Naive thymus-derived CD4-positive, alpha-beta T cell (primary cell): Measurements from ENCODE around the gene SH3TC1. TPM values are rescaled to one million over a fixed set of nuclear protein-coding genes. Genes with fewer than 3 reads are reported as not detected.

ENCODE experiments used
- ATAC-seq: fragments of 150-1000 bp; cut with Tn5 transposase; 2 replicates; pipeline ENCODE4 v1.10.0; 2021; ENCODE audit warnings: mild to moderate bottlenecking, moderate library complexity
- CTCF ChIA-PET: fragments of 350-600 bp; sonication (Branson Sonifier 250); formaldehyde crosslinking; loops from one replicate; lab custom pipeline; 2021; ENCODE audit warnings: antibody characterized with exemption; lab: Charles Lee
- POLR2A ChIA-PET: fragments of 350-600 bp; sonication (Branson Sonifier 250); formaldehyde crosslinking; loops from one replicate; lab custom pipeline; 2021; ENCODE audit warnings: antibody characterized with exemption, inconsistent platforms; lab: Charles Lee
- DNase-seq, 9 donors: peaks; one replicate each; pipeline versions ENCODE4 v3.0.0 to v3.0.0-alpha.2; 2020 to 2022; ENCODE audit warnings: mixed read lengths in 1 of 9
- H3K27ac ChIP-seq: one replicate; pipeline ENCODE4 v1.7.0; 2013; ENCODE audit warnings: mild to moderate bottlenecking, low read depth, low read length, moderate library complexity
- H3K27me3 ChIP-seq, 2 donors: one replicate each; pipeline ENCODE4 v1.7.0; 2013; ENCODE audit warnings: low read length in 2 of 2, mild to moderate bottlenecking in 2 of 2, moderate library complexity in 2 of 2; ENCODE audit not compliant: control insufficient read depth in 2 of 2, insufficient read depth in 2 of 2
- H3K36me3 ChIP-seq, 3 experiments: 1 replicate in 2 of 3; 2 replicates in 1 of 3; pipeline ENCODE4 v1.7.0; 2013; ENCODE audit warnings: low read length in 3 of 3, mild to moderate bottlenecking in 3 of 3, moderate library complexity in 1 of 3; ENCODE audit not compliant: insufficient read depth in 3 of 3, control insufficient read depth in 2 of 3
- H3K4me1 ChIP-seq, 2 donors: one replicate each; pipeline ENCODE4 v1.7.0; 2013; ENCODE audit warnings: low read length in 2 of 2, mild to moderate bottlenecking in 2 of 2, moderate library complexity in 1 of 2; ENCODE audit not compliant: control insufficient read depth in 2 of 2, insufficient read depth in 2 of 2
- H3K4me3 ChIP-seq: 2 replicates; pipeline ENCODE4 v1.7.0; 2013; ENCODE audit warnings: mild to moderate bottlenecking, low read length
- H3K9me3 ChIP-seq, 3 experiments: 1 replicate in 2 of 3; 2 replicates in 1 of 3; pipeline ENCODE4 v1.7.0; 2013; ENCODE audit warnings: low read length in 3 of 3; ENCODE audit not compliant: control insufficient read depth in 2 of 3
- H3K27ac Mint-ChIP-seq, 9 donors: one replicate each; pipeline ENCODE4 v1.8.0; 2020 to 2022; ENCODE audit warnings: mixed read lengths in 9 of 9, mild to moderate bottlenecking in 8 of 9, moderate library complexity in 5 of 9, inconsistent platforms in 2 of 9
- H3K27me3 Mint-ChIP-seq, 5 donors: one replicate each; pipeline ENCODE4 v1.8.0; 2021 to 2022; ENCODE audit warnings: mixed read lengths in 5 of 5, mild to moderate bottlenecking in 1 of 5
- H3K36me3 Mint-ChIP-seq, 5 donors: one replicate each; pipeline ENCODE4 v1.8.0; 2020 to 2022; ENCODE audit warnings: mixed read lengths in 5 of 5, mild to moderate bottlenecking in 3 of 5, inconsistent platforms in 1 of 5
- H3K4me1 Mint-ChIP-seq, 7 donors: one replicate each; pipeline ENCODE4 v1.8.0; 2020 to 2022; ENCODE audit warnings: mixed read lengths in 7 of 7, mild to moderate bottlenecking in 3 of 7, inconsistent platforms in 1 of 7
- H3K4me3 Mint-ChIP-seq, 10 donors: one replicate each; pipeline ENCODE4 v1.8.0; 2020 to 2022; ENCODE audit warnings: mild to moderate bottlenecking in 10 of 10, mixed read lengths in 10 of 10, moderate library complexity in 6 of 10, inconsistent platforms in 2 of 10
- H3K9me3 Mint-ChIP-seq, 11 donors: one replicate each; pipeline ENCODE4 v1.8.0; 2020 to 2022; ENCODE audit warnings: mixed read lengths in 11 of 11, mild to moderate bottlenecking in 4 of 11, inconsistent platforms in 1 of 11, moderate library complexity in 1 of 11
- intact Hi-C, 2 donors: fragments of 100-400 bp; cut with micrococcal nuclease; formaldehyde crosslinking; loops; one replicate each; pipeline ENCODE4 v1.15.1; 2023
- polyA plus RNA-seq, 2 donors: library from polyadenylated mRNA; unstranded; fragments of 300-500 nt; fragmentation: Illumina TruSeq; gene quantifications; one replicate each; pipeline ENCODE4 v1.2.3, GENCODE V29; 2021
- total RNA-seq, 6 experiments: library from RNA in 5 of 6; stranded (reverse) in 5 of 6; gene quantifications; 1 replicate in 5 of 6; 2 replicates in 1 of 6; pipeline ENCODE4 v1.2.3 and lab custom pipeline; 2021 to 2026

The SH3TC1 gene
- total and polyA plus RNA-seq, 7 experiments from 2014 or later, result 6.5 to 120 (median 34.9) TPM

DNA sequence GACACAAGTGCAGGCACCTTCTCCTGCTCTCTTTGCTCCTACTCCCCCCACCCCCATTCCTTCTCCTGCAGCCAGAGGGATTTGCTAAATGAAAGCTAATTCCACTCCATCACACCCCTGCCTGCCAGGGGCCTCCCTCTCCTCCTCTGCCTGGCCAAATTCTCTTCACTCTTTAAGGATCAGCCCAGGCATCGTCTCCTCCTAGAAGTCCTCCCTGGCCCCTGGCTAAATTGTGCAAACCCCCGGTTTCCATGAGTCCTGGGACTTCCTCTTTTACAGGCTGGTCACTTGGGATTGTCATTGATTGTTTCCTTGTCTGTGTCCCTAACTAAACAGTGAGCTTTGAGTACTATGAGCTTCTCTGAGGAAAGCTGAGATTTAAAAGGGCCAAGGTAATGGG lies 31.8 kb upstream of the SH3TC1 start:
- Histone ChIP-seq H3K36me3 (no peaks in the 10 kb centered on the region), H3K4me3 (no peak overlapping the region), H3K9me3 (peaks cover 0 to 8% (median 0%) of the 10 kb centered on the region in 3 experiments), H3K4me1 (no peaks in the 10 kb centered on the region), H3K27ac (no peak overlapping the region), H3K27me3 (no peaks in the 10 kb centered on the region)
- Mint-ChIP-seq H3K4me3 (no peak overlapping the region), H3K27me3 (peaks cover 0 to 10% (median 0%) of the 10 kb centered on the region in 5 donors), H3K9me3 (peaks cover 0 to 22% (median 8%) of the 10 kb centered on the region in 11 donors), H3K27ac (no peak overlapping the region), H3K36me3 (no peaks in the 10 kb centered on the region), H3K4me1 (peaks cover 0 to 10% (median 0%) of the 10 kb centered on the region in 7 donors)
- intact Hi-C loops, result no loop called here
- DNase-seq (no peak), ATAC-seq (peak; percentile 22)
- CTCF ChIA-PET, result no interaction called here
- POLR2A ChIA-PET, result no interaction called here

- Mint-ChIP-seq H3K9me3 (peaks cover 0 to 22% (median 8%) of the 10 kb centered on the region in 11 donors), H3K27me3 (peaks cover 0 to 10% (median 0%) of the 10 kb centered on the region in 5 donors), H3K4me3 (no peak overlapping the region), H3K36me3 (no peaks in the 10 kb centered on the region), H3K4me1 (peaks cover 0 to 12% (median 0%) of the 10 kb centered on the region in 7 donors), H3K27ac (no peak overlapping the region)
- no peak overlapping the region for H3K4me3 ChIP-seq
- H3K27ac ChIP-seq, result no peak overlapping the region
- H3K4me1 ChIP-seq, result no peaks in the 10 kb centered on the region
- no peaks in the 10 kb centered on the region for H3K27me3 ChIP-seq
- no peak for DNase-seq
- ATAC-seq, result peak; percentile 84
- peaks cover 0 to 8% (median 0%) of the 10 kb centered on the region in 3 experiments for H3K9me3 ChIP-seq
- ChIA-PET POLR2A (no interaction called here), CTCF (no interaction called here)
- intact Hi-C loops, result no loop called here
- H3K36me3 ChIP-seq, result no peaks in the 10 kb centered on the region
These were observed 31.3 kb upstream of the SH3TC1 start for GRCh38 chr4:8167815-8168214.

- intact Hi-C loops, result no loop called here
These were observed 30.9 kb upstream of the SH3TC1 start for GRCh38 chr4:8168232-8168631.

DNA sequence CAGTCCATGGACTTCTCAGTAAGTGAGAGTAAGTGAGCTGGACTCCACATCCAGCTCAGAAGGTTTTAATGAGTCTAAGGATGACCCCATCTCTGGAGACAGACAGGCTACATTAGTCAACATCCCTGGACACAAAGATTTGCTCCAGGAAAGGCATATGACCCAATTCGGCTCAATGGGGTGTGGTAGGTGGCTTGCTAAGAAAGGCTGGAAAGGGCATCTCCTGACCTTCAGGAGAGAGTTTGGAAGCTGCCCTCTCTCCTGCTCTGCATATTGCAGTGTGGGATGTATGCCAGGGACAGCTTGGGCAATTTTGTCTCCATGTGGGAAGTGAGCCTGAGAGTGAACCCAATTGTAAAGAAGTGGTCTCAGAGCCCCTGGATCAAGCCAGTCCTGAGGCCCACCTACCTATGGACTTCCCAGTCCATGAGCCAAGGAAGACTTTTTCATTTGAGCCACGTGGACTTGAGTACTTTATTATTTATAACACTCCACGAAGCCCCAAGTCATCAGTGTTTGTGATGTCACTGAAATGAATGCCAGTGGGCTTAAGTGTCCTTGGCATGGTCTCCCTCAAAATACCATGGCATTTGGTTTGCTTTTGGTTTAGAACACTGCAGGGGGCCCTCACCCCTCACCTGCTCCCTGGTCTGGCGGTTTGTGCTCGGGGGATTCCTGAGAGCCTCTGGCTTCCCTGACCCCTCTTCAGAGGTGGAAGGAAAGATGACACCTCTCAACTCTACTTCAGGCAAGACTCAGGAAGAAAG lies 30.1 kb upstream of the SH3TC1 start:
- POLR2A ChIA-PET, result no interaction called here
- Mint-ChIP-seq H3K27ac (no peak overlapping the region), H3K36me3 (no peaks in the 10 kb centered on the region), H3K4me3 (no peak overlapping the region), H3K9me3 (peaks cover 0 to 22% (median 8%) of the 10 kb centered on the region in 11 donors), H3K27me3 (peaks cover 0 to 10% (median 0%) of the 10 kb centered on the region in 5 donors), H3K4me1 (peaks cover 0 to 12% (median 0%) of the 10 kb centered on the region in 7 donors)
- H3K9me3 ChIP-seq, result peaks cover 0 to 8% (median 0%) of the 10 kb centered on the region in 3 experiments
- H3K27me3 ChIP-seq, result no peaks in the 10 kb centered on the region
- intact Hi-C loops, result no loop called here
- no peak overlapping the region for H3K27ac ChIP-seq
- H3K36me3 ChIP-seq, result no peaks in the 10 kb centered on the region
- H3K4me3 ChIP-seq, result no peak overlapping the region
- no peaks in the 10 kb centered on the region for H3K4me1 ChIP-seq
- no peak for DNase-seq
- CTCF ChIA-PET, result no interaction called here
- no peak for ATAC-seq

More at GRCh38 chr4:8168232-8168631, 30.9 kb upstream of the SH3TC1 start:
- ATAC-seq, result no peak
- Mint-ChIP-seq H3K4me3 (no peak overlapping the region), H3K36me3 (no peaks in the 10 kb centered on the region), H3K27me3 (peaks cover 0 to 10% (median 0%) of the 10 kb centered on the region in 5 donors), H3K27ac (no peak overlapping the region), H3K9me3 (peaks cover 0 to 22% (median 8%) of the 10 kb centered on the region in 11 donors), H3K4me1 (peaks cover 0 to 12% (median 0%) of the 10 kb centered on the region in 7 donors)
- H3K36me3 ChIP-seq, result no peaks in the 10 kb centered on the region
- no peaks in the 10 kb centered on the region for H3K4me1 ChIP-seq
- no peaks in the 10 kb centered on the region for H3K27me3 ChIP-seq
- H3K27ac ChIP-seq, result no peak overlapping the region
- POLR2A ChIA-PET, result no interaction called here
- CTCF ChIA-PET, result no interaction called here
- DNase-seq, result no peak
- no peak overlapping the region for H3K4me3 ChIP-seq
- peaks cover 0 to 8% (median 0%) of the 10 kb centered on the region in 3 experiments for H3K9me3 ChIP-seq

GRCh38 chr4:8169763-8170162 lies 29.3 kb upstream of the SH3TC1 start:
- ATAC-seq (no peak), DNase-seq (no peak)
- intact Hi-C loops, result no loop called here
- Histone ChIP-seq H3K4me3 (no peak overlapping the region), H3K9me3 (peaks cover 0 to 8% (median 0%) of the 10 kb centered on the region in 3 experiments), H3K4me1 (no peaks in the 10 kb centered on the region), H3K27ac (no peak overlapping the region), H3K27me3 (no peaks in the 10 kb centered on the region), H3K36me3 (no peaks in the 10 kb centered on the region)
- Mint-ChIP-seq H3K9me3 (peaks cover 0 to 22% (median 8%) of the 10 kb centered on the region in 11 donors), H3K27me3 (peaks cover 0 to 10% (median 0%) of the 10 kb centered on the region in 5 donors), H3K27ac (no peak overlapping the region), H3K36me3 (no peaks in the 10 kb centered on the region), H3K4me3 (no peak overlapping the region), H3K4me1 (peaks cover 0 to 12% (median 0%) of the 10 kb centered on the region in 7 donors)
- ChIA-PET POLR2A (no interaction called here), CTCF (no interaction called here)

GRCh38 chr4:8170341-8170740 lies 28.7 kb upstream of the SH3TC1 start:
- peaks cover 0 to 22% (median 8%) of the 10 kb centered on the region in 11 donors for H3K9me3 Mint-ChIP-seq
- H3K36me3 ChIP-seq, result no peaks in the 10 kb centered on the region
- H3K27me3 Mint-ChIP-seq, result peaks cover 0 to 10% (median 0%) of the 10 kb centered on the region in 5 donors
- H3K27ac Mint-ChIP-seq, result no peak overlapping the region
- ATAC-seq, result no peak
- no peak for DNase-seq
- peaks cover 0 to 12% (median 0%) of the 10 kb centered on the region in 7 donors for H3K4me1 Mint-ChIP-seq
- intact Hi-C loops, result no loop called here
- no peak overlapping the region for H3K27ac ChIP-seq
- no peaks in the 10 kb centered on the region for H3K36me3 Mint-ChIP-seq
- peaks cover 0 to 8% (median 0%) of the 10 kb centered on the region in 3 experiments for H3K9me3 ChIP-seq
- ChIA-PET POLR2A (no interaction called here), CTCF (no interaction called here)
- no peaks in the 10 kb centered on the region for H3K27me3 ChIP-seq
- no peaks in the 10 kb centered on the region for H3K4me1 ChIP-seq
- H3K4me3 ChIP-seq, result no peak overlapping the region
- H3K4me3 Mint-ChIP-seq, result no peak overlapping the region
